ENCODE data around the gene TULP4. TPM values are rescaled to one million over a fixed set of nuclear protein-coding genes. Genes with fewer than 3 reads are reported as not detected.
A peak's percentile ranks its signal among the peaks of the same experiment; 100 is the strongest.

TULP4 gene
- polyA plus RNA-seq, 1 donor (not counting 4 experiments of a cell fraction or from before 2014, with no cell fraction given) = 13.1 TPM

GRCh38 chr6:158459726-158460125 lies 147.5 kb downstream of the TULP4 start:
- no peak overlapping the region for H3K9ac ChIP-seq (ENCODE audit: control insufficient read depth, extremely low read depth, insufficient read depth, low read length)
- DNase-seq (ENCODE audit: low read depth, low spot score) = no peak
- no peaks in the 10 kb centered on the region for H3K9me3 ChIP-seq (ENCODE audit: control insufficient read depth, low read depth, low read length)
- TF ChIP-seq EZH2 (IDR thresholded peaks at IDR 0.05; ENCODE audit: low read length) = no peak
- no peak for TF ChIP-seq CTCF (optimal IDR thresholded peaks at IDR 0.05 in 1 of 3, IDR thresholded peaks at IDR 0.05 in 1 of 3, conservative IDR thresholded peaks at IDR 0.05 in 1 of 3; ENCODE audit: extremely low read depth in 1 of 3, insufficient read depth in 2 of 3, low read length in 3 of 3)
- no peaks in the 10 kb centered on the region for H4K20me1 ChIP-seq (ENCODE audit: control insufficient read depth, extremely low read depth, insufficient read depth, low read length)
- H3K79me2 ChIP-seq (ENCODE audit: control insufficient read depth, insufficient read depth, low read length) = no peaks in the 10 kb centered on the region
- peaks cover 2% of the 10 kb centered on the region for H3K9me1 ChIP-seq (ENCODE audit: control insufficient read depth, extremely low read depth, insufficient read depth, low read length)
- H2AFZ ChIP-seq (ENCODE audit: control insufficient read depth, low read length) = no peak overlapping the region
- H3K36me3 ChIP-seq (ENCODE audit: control insufficient read depth in 2 of 2, extremely low read depth in 1 of 2, insufficient read depth in 2 of 2, low read length in 2 of 2) = peaks cover 9 to 15% of the 10 kb centered on the region in 2 experiments
- H3K27me3 ChIP-seq (ENCODE audit: control insufficient read depth, extremely low read depth, insufficient read depth, low read length) = no peaks in the 10 kb centered on the region
- FAIRE-seq = no peak
- dilution Hi-C loops (cut with MboI; ENCODE audit: extremely low pct_ligation_motif_present, low sequenced_read_pairs) = no loop called here
- H3K4me3 ChIP-seq (ENCODE audit: control insufficient read depth in 2 of 3, extremely low read depth in 1 of 3, insufficient read depth in 2 of 3, low read depth in 1 of 3, low read length in 3 of 3) = no peak overlapping the region
- no peak overlapping the region for H3K27ac ChIP-seq (ENCODE audit: control insufficient read depth, insufficient read depth, low read length)
- H3K4me2 ChIP-seq (ENCODE audit: control insufficient read depth, extremely low read depth, insufficient read depth, low read depth, low read length) = no peak overlapping the region
- H3K4me1 ChIP-seq (ENCODE audit: control insufficient read depth, extremely low read depth, insufficient read depth, low read length) = peaks cover 12% of the 10 kb centered on the region

DNA sequence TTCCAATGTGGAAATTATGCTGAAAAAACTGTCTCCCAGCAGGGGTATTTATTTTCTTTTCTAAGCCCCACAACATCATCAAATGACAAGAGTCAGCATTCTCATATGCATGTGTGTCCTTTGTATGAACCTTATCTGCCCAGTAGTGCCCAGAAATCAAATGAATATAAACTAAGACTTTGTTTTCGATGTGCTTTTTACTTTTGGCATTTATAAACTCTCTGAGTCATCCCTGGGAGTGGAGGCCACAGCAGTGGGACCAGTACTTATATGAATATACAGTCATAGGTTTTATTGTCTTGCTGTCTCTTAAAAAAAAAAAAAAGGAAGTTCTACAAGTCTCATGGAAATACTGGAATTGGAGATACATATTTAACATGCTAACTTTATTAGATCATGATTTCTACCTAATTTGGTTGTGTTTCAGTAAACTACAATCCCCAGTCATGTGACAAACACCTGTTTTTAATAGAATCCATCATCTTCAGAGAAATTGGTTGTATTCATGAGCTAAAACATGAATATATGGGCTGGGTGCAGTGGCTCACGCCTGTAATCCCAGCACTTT lies 148.4 kb downstream of the TULP4 start:
- Histone ChIP-seq H3K27me3 (ENCODE audit: control insufficient read depth, extremely low read depth, insufficient read depth, low read length) (no peaks in the 10 kb centered on the region), H3K36me3 (ENCODE audit: control insufficient read depth in 2 of 2, extremely low read depth in 1 of 2, insufficient read depth in 2 of 2, low read length in 2 of 2) (peaks cover 9 to 15% of the 10 kb centered on the region in 2 experiments), H3K4me1 (ENCODE audit: control insufficient read depth, extremely low read depth, insufficient read depth, low read length) (peaks cover 12% of the 10 kb centered on the region), H3K79me2 (ENCODE audit: control insufficient read depth, insufficient read depth, low read length) (no peaks in the 10 kb centered on the region), H2AFZ (ENCODE audit: control insufficient read depth, low read length) (no peak overlapping the region), H3K9ac (ENCODE audit: control insufficient read depth, extremely low read depth, insufficient read depth, low read length) (no peak overlapping the region), H4K20me1 (ENCODE audit: control insufficient read depth, extremely low read depth, insufficient read depth, low read length) (no peaks in the 10 kb centered on the region), H3K4me2 (ENCODE audit: control insufficient read depth, extremely low read depth, insufficient read depth, low read depth, low read length) (peak overlapping the region; percentile 31), H3K4me3 (ENCODE audit: control insufficient read depth in 2 of 3, extremely low read depth in 1 of 3, insufficient read depth in 2 of 3, low read depth in 1 of 3, low read length in 3 of 3) (no peak overlapping the region), H3K9me1 (ENCODE audit: control insufficient read depth, extremely low read depth, insufficient read depth, low read length) (peaks cover 2% of the 10 kb centered on the region), H3K27ac (ENCODE audit: control insufficient read depth, insufficient read depth, low read length) (no peak overlapping the region), H3K9me3 (ENCODE audit: control insufficient read depth, low read depth, low read length) (no peaks in the 10 kb centered on the region)
- dilution Hi-C loops (cut with MboI; ENCODE audit: extremely low pct_ligation_motif_present, low sequenced_read_pairs) = no loop called here
- TF ChIP-seq EZH2 (IDR thresholded peaks at IDR 0.05; ENCODE audit: low read length) = no peak
- no peak for TF ChIP-seq CTCF (optimal IDR thresholded peaks at IDR 0.05 in 1 of 3, IDR thresholded peaks at IDR 0.05 in 1 of 3, conservative IDR thresholded peaks at IDR 0.05 in 1 of 3; ENCODE audit: extremely low read depth in 1 of 3, insufficient read depth in 2 of 3, low read length in 3 of 3)
- DNase-seq (ENCODE audit: low read depth, low spot score) = no peak
- FAIRE-seq = no peak

All from keratinocyte (primary cell).